Lung microvascular endothelial cell (primary cell): ENCODE data around the gene MCOLN2. TPM values are rescaled to one million over a fixed set of nuclear protein-coding genes. Genes with fewer than 3 reads are reported as not detected.
"Not testable (repeated sequence)": the region's sequence is repeated elsewhere in the genome, so short reads cannot be mapped to it uniquely, and the experiment has no call there.

Source experiments
- DNase-seq, 2 donors: peaks; one replicate each; pipeline versions ENCODE4 v3.0.0 to v3.0.0-alpha.2; 2010; ENCODE audit warnings: low read depth in 2 of 2
- total RNA-seq: library from RNA; depleted of rRNA; stranded (reverse); fragments of >200 nt; gene quantifications from 2 replicates; pipeline ENCODE4 v1.2.1, GENCODE V29; 2014

MCOLN2 gene
- total RNA-seq = not detected in 2 replicates

DNA sequence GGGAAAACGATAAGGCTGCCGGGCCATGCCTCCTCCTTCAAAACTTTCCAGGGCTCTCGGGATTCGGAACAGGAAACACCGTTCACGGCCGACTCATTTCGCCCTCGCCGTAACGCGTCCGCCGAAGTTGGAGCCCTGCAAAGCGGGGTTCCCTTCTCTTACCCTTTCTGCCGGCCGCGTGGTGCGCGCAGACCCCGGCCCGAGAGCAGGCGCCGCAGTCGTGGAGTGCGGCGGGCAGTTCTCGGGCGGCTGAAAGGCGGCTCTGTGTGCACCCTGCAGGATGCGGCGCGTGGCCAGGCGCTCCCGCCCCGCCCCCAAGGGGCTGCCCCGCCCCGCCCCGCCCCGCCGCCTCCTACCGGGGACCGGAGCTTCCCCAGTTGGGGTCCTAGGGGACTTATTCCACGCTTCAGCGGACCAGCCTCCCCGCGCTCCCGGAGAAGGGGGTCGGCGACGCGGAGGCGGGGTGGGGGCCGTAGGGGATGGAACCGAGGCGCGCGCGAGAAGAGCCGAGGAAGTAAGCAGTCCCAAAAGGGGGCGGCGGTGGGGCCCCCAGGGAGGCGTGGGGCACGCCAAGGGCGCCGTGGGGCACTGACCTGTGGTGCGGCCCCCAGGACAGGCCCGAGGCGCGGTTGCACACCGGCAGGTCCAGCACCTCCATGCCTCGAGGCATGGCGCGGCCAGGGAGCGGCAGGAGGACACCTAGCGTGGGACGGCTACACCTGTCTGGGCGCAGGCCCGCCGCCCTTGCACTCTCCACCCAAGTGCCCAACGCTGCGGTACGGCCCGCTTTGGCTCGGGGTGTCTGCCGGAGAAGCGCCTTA is at the start of gene MCOLN2:
Gene MCOLN2, minus strand, starts transcription at position 268 of the 821 bp plus-strand sequence. Its CDS starts 241 bp downstream, at position 27.
- no peak for DNase-seq

DNA sequence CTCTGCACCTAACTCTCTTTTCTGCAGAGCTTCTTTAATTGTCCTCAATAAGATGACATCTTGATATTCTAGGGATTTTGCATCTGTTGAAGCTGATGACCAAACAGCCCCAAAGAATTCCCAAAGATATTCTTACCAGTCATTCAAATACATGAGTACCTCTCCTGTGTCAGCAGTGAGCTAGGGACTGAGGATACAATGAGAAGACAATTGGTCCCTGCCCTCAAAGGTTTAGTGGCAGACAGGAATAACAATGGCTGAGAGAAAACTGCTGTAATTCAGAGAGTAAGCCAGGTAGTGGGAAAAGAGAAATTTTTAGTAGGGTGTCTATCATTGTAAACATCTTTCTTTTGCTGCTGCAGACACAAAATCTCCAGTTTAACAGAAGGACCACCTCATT is 45.5 kb upstream of the MCOLN2 start:
- DNase-seq = no peak

DNA sequence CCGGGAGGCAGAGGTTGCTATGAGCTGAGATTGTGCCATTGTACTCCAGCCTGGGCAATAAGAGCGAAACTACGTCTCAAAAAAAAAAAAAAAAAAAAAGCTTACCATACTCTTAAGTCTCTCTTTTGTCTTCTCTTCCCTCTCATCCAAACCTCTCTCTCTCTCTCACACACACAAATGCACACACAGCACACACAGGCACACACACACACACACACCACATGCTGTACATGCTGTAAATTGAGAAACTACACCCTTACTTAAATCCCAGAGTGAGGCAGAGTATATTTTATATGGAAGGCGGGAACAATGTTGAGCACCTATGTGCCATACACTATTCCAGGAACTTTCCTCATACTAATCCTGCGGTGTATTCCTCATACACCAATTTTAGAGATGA is 44.9 kb upstream of the MCOLN2 start:
- no peak for DNase-seq

DNA sequence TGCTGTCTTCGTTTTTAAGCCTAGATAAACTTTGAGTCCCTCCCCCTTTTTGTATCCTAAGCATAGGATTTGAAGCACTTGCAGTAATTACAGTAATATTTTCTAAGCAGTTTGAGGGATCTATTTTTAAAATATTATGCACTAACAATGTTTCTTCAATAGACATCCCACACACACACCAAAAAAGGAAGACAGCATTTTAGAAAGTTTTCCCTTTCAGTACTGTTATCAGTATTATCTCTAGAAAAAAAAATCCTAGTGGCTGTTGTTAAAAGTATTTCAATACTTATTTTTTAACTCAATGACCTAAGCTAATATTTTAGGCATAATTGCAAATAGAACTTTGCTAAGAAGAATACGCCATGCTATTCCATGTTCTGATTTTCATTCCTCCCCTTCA is 36.3 kb upstream of the MCOLN2 start:
- DNase-seq = no peak

DNA sequence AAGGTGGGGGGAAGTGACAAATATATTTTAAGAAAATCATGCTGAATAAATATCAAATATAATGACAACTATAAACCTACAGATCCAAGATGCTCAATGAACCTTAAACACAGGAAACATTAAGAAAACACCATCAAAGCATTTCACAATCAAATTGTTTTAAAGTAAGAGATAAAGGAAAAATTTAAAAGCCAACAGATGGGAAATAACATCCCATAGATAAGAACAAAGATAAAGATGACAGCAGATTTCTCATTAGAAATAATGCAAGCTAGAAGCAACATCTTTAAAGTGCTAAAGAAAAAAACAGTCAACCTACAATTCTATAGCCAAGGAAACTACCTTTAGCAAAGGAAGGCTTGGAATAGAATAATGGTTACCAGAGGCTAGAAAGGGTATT is 33.6 kb upstream of the MCOLN2 start:
- no peak for DNase-seq

DNA sequence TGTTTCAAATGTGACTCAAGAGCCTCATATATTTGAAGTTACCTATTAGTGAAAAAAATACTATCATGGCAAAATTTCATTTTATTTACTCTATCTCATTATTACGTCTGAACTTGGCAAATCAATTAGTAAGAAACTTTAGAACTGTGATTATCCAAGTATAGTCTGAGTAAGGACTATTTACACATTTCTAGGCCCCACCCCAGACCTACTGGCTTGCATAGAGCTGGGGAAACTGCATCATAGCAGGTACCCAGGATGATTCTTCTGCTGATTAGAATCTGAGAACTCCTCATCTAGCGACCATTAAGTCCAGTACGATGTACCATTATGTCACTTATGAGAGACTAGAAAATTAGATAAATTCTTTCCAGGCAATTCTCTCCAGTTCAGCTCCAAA is 31.2 kb upstream of the MCOLN2 start:
- DNase-seq = no peak

DNA sequence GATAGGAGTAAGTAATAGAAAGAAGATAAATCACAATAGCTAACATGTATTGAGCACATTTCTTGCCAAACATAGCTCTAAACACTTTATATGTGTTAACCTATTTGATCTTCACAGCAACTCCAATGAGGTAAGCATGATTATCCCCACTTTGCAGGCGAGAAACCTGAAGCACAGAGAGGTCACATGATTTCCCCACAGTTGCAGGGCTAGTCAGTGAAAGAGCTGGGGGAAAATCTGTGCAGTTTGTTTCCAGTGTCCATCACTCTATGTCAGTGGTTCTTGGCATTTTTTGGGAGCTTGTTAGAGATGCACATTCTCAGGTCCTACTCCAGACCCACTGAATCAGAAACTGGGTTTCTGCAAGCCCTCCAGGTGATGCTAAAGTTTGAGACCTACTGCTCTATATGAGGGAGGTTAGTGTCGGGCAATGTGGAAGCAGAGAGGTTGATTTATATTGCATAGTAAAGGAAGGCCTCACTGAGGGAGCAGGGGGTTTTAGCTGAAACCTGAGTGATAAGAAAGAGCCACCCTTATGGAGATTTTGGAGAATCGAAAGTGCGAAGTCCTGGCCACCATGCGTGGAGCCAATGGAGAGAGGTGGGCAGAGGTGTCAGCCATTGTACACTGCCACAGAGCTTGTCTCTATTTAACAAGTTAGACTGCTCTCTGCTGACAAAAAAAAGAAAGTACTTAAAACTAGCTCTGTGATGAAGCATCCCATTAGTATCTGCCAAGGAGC is 30.5 kb upstream of the MCOLN2 start:
- DNase-seq = peak; percentile 8 to 16

DNA sequence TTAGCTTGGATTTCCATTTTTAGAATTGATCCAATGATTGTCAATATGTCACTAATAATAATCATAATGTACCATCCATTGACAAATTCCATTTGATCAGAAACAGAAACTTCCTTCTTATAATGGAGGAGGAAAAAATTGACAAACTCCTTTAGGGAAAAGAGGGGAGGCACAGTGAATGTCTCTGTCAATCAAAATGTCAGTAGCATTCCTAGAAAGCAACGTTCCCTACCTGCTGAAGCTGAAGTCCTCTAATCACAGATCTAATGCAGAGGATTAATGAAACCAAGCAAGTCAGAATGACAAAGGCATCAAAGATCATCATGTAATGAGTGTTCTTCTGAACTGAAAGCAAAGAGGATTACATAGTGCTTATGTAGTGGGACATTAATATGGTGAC is 29.0 kb upstream of the MCOLN2 start:
- DNase-seq = no peak

DNA sequence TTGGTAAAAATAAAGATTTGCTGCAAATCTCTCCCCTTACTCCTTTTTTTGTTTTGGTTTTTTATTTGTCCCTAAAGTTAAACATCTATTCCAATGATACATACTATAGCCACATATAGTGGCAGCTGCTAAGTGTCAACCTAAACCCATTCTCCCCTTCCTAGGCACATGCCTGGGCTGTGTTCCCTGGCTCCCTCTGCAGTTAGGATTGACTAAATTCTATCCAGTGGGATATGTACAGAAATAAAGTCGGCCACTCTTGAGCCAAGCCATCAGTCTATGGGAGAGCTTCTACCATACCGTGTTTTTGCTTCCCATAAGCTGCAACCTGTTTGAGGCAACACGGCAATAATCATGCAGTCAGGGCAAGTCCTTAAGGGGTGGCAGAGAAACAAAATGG is 27.8 kb upstream of the MCOLN2 start:
- DNase-seq = no peak

DNA sequence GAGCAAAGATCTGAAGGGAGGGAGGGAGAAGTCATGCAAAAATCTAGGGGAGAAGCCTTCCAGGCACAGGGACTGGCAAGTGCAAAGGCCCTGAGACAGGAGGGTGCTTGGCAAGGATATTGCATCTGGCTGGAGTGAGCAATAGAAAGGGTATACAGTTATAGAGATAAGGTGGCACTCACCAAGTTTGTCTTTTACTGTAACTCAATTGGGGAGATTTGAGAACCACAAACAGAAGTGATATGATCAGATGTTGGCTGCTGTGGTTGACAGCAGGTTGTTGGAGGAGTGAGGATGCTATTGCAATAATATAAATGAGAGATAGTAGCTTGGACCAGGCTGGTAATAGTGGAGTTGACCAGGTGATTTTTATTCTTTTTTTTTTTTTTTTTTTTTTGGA is 25.8 kb upstream of the MCOLN2 start:
- DNase-seq = no peak

DNA sequence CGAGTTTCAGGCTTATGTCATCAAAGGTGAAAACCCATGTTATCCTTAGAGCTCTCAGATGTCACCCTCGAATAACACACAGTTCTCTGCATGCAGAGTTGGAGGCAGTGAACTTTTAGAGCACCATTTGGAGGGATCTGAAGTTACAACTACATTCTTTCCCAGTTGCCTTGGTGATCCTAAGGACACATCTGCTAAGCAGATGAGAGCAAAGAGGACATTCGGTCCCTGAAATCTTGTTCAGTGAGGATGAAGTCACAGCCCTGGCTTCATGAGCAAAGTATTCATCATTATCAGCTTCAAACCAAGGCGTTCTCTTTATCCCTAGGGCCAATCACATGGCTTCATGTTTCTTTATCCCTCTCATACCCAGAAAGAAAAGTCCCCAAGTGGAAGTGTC is 23.1 kb upstream of the MCOLN2 start:
- no peak for DNase-seq

DNA sequence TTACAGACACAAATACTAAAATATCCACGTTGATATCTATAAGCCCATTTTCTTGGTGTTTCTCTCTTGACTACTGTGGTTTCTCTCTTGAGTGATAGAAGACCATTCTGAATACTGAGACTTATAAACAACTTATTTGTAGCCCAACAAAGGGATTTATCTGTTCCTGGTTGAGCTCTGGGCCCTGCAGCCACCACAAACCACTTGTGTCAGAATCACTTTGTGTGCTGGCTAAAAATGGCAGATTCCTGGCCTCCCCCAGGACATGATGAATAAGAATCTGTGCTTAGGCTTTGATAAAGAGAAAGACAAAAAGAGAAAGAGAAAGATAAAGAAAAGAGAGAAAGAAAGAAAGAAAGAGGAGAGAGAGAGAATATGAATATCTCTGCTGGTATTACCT is 18.9 kb upstream of the MCOLN2 start:
- no peak for DNase-seq

DNA sequence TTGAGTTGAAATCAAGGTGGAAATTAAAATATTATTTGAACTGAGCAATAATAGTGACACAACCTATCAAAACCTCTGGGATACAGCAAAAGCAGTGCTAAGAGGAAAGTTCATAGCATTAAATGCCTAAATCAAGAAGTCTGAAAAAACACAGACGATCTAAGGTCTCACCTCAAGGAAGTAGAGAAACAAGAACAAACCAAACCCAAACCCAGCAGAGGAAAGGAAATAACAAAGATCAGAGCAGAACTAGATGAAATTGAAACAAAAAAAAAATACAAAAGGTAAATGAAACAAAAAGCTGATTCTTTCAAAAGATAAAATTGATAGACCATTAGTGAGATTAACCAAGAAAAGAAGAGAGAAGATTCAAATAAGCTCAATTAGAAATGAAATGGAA is 8.7 kb upstream of the MCOLN2 start:
- DNase-seq = not testable (repeated sequence)

DNA sequence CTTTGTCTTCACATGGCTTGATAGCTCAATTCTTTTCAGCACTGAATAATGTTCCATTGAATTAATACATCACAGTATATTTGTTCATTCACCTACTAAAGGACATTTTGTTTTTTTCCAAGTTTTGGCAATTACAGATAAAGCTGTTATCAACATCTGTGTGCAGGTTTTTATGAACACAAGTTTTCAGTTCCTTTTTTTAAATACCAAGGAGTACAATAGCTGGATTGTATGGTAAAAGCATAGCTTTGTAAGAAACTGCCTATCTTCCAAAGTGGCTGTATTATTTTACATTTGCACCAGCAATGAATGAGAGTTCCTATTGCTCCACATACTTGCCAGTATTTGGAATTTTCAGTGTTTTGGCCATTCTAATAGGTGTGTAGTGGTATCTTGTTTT is 4.8 kb upstream of the MCOLN2 start:
- no peak for DNase-seq

DNA sequence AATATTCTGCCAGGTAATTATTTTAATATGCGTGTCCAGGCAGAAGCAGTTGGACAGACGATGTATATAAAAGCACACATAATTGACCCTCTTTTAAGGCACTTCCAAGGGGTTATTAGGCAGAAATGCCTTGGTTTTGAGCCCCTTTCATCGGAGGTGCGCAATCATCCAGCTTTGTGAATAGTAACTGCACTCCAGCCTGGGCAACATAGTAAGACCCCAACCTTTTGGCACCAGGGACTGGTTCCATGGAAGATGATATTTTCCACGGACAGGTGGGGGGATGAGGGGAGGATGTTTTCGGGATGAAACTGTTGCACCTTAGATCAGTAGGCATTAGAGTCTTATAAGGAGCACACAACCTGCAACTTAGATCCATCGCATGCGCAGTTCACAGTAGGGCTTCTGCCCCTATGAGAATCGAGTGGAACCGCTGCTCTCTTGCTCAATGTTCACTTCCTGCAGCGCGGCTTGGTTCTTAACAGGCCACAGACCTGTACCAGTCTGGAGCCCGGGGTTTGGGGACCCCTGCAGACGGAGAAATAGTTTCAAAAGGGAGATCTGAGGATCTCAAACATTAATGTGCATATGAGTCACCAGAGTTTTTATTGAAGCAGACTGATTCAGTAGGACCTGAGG is 1.8 kb upstream of the MCOLN2 start:
- no peak for DNase-seq

DNA sequence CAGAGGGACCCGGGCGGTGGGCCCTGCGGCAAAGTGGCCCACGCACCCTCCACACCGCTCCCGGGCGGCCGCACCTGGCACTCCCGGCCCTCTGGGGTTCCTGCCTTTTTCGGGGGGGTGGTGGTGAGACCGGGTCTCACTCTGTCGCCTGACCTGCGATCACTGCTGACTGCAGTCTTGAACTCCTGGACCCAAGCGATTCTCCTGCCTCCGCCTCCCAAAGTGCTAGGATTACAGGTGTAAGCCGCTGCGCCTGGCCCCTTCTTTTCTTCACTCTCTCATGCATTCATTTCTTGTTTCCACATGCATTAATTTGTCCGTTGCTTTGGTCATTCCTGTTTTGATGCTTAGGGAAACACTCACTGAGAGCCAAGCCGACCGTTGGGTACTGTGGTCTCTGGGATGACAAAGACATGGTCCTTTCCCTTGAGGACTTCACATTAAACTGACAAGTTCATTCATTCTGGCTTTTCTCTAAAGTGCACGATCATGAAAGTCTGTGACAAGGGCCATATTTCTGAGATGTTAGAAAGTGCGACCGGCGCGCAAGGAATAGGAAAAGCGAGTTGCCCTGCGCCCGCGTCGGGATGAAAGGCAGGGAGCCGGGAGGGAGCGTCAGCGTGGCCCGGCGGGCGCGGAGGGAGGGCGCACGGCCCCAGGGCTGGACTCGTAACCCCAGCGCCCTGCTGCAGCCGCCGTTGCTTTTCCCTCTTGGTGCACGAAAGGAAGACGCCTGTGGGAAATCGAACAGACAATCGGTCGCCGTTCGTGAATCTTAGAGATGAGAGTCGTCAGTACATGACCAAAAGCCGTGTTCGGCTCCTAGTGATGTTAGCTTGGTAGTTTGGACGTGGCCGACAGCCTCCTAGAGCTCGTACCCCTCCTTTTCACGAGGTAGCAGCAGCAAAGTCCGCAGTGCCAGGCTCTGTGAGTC is 1.0 kb upstream of the MCOLN2 start:
- no peak for DNase-seq

DNA sequence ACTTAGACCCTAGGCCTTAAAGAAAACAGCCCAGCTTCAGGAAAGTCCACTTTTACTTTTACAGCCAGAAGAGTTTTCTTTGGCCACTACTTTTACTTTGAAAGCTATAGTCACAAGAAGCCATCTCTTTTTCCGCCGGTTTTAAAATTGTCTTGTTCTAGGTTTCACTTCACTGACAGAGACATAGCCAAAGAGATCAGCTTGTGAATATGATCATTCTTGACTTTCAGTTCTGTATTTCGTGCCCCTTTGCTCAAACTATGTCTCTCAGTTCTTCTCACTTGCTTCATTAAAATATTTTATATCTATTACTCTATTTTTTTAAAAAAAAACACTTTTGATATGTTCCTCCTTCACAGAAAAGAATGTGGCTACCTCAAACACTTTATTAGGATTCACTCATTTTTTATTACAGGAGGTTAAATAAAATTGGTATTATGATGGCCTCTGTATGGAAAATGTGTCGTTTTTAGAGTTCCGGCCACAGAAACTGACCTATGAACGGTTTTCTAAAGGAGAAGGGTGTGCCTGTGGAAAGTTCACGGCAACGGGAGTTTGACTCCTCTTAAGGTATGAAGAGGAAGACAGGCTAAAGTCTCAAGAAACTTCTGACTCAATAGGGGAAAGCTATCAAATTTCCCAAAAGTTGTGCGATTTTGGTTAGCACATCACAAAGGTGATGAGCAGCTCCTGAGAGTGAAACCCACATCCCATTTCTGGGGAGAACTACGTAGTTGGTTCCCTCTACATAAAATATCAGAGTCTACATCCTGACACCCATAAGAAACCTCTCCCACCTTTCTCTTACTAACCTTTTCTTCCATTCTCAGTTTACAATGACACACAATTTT is 1.2 kb downstream of the MCOLN2 start:
- no peak for DNase-seq

DNA sequence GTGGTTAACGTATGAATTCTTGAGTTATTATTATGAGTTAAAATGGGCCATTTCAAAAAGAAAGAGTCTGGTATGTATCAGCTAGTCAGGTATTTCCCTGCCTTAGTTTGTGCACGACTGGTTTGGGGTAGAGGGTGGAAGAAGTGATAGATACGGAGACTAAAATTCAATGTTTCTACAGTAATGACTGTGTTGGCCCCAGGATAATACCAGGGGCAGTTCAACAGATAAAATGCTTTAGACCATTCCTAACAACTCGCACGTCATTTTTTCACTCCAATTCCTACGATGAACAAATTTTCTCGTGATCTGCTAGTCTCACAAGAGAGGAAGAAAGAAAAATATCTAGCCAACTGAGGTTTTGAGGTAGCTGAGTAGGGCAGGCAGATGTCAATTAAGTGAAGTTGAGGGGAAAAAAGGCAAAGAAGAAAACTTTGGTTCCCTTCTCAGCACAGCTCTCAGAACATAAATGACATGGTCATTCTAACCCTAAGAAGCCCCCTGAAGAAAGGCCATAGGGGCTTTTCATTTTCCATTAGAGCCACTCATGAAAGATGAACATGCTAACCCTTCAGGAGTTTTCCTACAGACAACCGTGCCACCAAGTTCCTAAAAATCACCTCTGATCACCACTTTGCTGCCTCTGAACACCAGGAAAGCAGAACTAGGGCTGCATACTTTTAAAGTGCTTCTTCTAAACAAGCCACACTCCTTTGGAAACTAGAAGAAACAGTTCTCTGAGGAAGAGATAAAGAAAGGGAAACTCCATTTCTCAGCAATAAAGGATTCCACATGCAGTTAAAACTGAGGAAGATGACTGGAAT is 5.6 kb downstream of the MCOLN2 start:
- DNase-seq = no peak

DNA sequence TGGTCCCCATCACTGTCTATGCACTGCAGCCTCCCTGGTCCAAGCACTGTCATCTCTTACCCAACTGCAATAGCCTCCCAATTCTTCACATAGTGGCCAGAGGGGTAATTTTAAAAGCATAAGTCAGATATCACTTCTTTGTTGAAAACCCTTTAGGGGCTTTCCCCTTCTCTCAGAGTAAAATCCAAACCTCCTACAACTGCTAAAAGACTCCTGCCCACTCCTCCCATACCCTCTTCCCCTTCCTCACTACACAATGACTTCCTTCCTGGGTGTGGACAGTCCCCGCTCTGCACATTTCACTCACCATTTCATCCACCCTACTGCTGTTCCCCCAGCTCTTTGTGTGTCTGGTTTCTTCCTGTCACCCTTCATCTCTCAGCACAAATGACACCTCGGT is 8.3 kb downstream of the MCOLN2 start:
- DNase-seq = no peak

DNA sequence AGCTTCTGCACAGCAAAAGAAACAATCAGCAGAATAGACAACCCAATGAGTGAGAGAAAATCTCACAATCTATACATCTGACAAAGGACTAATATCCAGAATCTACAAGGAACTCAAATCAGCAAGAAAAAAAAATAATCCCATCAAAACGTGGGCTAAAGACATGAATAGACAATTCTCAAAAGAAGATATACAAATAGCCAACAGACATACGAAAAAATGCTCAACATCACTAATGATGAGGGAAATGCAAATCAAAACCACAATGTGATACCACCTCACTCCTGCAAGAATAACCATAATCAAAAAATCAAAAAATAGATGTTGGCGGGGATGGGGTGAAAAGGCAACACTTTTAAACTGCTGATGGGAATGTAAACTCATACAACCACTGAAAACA is 10.4 kb downstream of the MCOLN2 start:
- DNase-seq = not testable (repeated sequence)
